ENCODE measurements around the gene GPR153.

DNA sequence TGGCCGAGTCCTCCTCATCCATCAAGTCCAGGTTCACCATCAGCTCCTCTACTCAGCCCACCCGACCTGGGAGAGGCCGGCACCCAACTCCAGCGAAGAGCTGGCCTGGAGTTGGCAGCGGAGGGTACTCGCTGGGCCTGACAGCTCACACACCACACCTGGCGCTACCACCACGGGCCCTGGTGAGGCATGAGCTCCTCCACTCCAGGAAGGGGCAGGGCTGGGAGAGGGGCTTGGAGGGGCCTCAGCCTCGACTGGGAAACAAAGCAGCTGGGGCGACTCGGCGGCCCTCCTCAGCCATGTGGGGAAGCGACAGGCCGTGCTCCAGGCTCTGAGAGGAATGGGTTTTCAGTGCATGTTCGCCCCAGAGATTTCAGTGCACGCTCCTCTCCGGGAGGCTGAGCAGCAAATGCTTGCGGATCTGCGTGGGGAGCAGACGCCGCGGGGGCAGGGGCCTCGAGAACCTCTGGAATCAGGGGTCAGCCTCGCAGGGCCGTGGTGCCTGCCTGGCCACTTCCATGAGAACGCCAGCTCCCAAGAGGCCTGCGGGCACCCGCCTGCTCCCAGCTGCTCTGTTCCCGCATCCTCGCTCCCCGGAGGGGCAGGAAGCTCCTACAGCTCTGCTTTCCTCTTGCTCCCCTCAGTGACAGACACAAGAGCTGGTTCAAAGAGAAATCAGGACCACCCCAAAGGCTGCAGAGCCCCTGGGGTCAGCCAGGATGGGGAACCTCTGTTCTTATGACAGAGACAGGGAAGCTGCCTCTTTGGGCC, 18.9 kb upstream of the GPR153 start:
- no peak for TF ChIP-seq CTCF (IDR thresholded peaks at IDR 0.05; ENCODE audit: low read length)
- TF ChIP-seq EZH2 (IDR thresholded peaks at IDR 0.05; ENCODE audit: borderline replicate concordance, low read length): no peak
